ENCODE data around the gene SH2B3.
A peak's percentile ranks its signal among the peaks of the same experiment; 100 is the strongest.
"Not testable (repeated sequence)": the region's sequence is repeated elsewhere in the genome, so short reads cannot be mapped to it uniquely, and the experiment has no call there.

SH2B3 gene

DNA sequence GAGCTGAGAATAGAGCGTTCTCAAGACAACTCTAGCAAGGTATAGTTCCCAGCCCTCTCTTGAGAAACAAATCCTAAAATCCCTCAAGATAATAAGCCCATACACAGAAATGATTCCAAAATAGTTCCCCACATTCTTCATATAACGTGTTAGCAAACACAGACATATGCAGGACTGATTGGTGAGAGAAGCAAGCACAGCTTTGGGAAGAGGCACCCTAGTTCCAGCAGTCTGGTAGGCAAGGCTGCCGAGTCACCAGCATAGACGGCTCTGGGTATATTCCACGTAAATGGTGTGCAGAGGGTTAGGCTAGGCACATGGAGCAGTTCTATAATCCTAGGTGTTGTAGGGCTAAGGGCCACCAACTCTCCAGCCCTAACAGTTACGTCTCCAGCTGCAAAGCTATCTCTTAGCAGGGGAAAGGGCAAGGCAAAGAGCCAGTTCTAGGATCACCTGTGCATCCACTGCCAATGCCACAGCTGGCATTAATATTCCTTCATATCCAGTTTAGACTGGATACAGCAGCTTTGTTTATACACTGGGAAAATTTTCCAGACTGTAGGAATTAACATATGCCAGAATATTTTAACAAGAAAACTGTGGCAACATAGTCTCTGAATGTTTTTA is 52.9 kb downstream of the SH2B3 start:
- DNase-seq (ENCODE audit: low read depth) = no peak
- TF ChIP-seq, protein P1, sequence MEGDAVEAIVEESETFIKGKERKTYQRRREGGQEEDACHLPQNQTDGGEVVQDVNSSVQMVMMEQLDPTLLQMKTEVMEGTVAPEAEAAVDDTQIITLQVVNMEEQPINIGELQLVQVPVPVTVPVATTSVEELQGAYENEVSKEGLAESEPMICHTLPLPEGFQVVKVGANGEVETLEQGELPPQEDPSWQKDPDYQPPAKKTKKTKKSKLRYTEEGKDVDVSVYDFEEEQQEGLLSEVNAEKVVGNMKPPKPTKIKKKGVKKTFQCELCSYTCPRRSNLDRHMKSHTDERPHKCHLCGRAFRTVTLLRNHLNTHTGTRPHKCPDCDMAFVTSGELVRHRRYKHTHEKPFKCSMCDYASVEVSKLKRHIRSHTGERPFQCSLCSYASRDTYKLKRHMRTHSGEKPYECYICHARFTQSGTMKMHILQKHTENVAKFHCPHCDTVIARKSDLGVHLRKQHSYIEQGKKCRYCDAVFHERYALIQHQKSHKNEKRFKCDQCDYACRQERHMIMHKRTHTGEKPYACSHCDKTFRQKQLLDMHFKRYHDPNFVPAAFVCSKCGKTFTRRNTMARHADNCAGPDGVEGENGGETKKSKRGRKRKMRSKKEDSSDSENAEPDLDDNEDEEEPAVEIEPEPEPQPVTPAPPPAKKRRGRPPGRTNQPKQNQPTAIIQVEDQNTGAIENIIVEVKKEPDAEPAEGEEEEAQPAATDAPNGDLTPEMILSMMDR (IDR thresholded peaks at IDR 0.05; ENCODE audit: control insufficient read depth, insufficient read depth, low read depth, low read length, missing control alignments) = no peak
- H3K4me3 ChIP-seq (ENCODE audit: control insufficient read depth, low read depth, low read length) = no peak overlapping the region

DNA sequence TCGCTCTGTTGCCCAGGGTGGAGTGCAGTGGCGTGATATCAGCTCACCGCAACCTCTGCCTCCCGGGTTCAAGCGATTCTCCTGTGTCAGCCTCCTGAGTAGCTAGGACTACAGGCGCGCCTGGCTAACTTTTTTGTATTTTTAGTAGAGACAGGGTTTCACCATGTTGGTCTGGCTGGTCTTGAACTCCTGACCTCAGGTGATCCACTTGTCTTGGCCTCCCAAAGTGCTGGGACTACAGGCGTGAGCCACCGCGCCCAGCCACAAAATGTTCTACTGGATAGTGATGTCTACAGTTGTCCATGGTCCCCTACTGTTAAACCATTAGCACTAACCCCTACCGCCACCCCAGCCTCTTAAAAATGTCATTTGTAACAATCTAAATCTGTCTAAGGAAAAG is 54.4 kb downstream of the SH2B3 start:
- not testable (repeated sequence) for H3K4me3 ChIP-seq (ENCODE audit: control insufficient read depth, low read depth, low read length); DNase-seq (ENCODE audit: low read depth)

DNA sequence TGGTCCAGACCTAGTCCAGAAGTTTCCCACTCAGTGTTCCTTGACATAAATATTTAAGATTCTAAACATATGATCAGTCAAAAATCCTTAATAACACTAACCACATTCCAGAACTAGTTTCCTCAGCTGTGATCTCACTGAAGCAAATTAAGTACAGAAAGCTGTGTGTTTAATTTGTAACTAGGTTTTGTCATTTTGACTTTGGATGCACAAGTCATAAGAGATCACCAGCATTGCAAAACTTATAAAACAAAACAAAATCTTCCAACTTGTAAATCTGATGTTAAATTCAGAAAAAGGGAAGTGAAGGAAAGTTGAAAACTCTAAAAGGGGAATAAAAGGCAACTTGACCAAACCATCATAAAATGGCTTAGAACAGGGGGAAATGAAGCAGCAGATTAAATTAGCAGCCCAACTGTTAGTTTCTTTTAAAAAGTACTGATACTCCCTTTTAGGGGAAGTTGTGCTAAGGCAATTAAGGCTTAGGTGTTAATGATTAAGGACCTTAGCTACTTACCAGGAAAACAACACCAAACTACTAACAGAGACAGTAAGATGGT is 56.6 kb downstream of the SH2B3 start:
- peak; percentile 83 for DNase-seq (ENCODE audit: low read depth)
- H3K4me3 ChIP-seq (ENCODE audit: control insufficient read depth, low read depth, low read length) = no peak overlapping the region
- TF ChIP-seq, protein P1 (IDR thresholded peaks at IDR 0.05; ENCODE audit: control insufficient read depth, insufficient read depth, low read depth, low read length, missing control alignments) = no peak

DNA sequence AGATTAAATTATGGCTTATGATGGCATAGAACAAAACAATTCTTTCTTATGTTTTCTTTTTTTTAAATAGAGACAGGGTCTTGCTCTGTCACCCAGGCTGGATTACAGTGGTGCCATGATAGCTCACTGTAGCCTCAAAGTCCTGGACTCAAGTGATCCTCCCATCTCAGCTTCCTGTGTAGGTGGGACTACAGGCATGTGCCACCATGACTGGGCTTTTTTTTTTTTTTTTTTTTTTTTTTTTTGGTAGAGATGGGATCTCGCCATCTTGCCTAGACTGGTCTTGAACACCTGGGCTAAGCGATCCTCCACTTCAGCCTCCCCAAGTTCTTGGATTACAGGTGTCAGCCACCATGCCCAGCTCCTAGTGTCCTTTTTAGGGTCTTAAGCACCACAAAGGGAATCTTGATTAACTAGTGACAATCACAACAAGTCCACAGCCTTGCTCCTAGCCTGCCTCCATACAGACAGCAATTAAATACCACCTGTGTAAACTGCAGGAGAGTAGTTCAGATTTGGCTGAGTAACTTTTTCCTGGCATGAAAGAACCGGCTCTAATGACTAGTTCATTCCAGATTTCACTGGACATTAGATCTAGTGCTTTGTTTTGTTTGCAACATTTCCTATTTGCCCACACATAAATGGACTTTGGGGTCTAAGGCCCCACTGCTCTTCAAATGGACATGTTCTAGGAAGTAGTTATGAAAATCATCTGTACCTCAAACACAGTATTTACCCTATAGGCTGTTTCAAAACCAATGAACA is 61.6 kb downstream of the SH2B3 start:
- TF ChIP-seq, protein P1 (IDR thresholded peaks at IDR 0.05; ENCODE audit: control insufficient read depth, insufficient read depth, low read depth, low read length, missing control alignments) = no peak
- DNase-seq (ENCODE audit: low read depth) = peak; percentile 24

DNA sequence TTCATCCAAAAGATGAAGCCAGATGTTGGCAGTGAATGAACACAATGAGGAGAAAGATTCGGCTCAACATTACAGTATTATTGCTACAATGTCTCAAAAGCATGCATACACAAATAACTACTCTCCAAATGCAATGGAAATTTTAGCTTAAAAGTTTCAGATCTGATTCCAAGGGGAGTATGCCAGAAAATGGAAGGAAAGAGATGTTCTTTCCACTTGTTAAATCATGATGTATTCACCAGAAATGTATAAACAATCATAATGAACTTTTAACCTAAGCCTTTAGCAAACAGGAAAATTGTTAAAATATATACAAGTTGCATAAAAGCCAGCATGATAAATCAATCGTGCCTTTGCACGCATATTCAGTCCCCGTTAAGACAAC is 62.1 kb downstream of the SH2B3 start:
- no peak overlapping the region for H3K4me3 ChIP-seq (ENCODE audit: control insufficient read depth, low read depth, low read length)
- TF ChIP-seq, protein P1 (IDR thresholded peaks at IDR 0.05; ENCODE audit: control insufficient read depth, insufficient read depth, low read depth, low read length, missing control alignments) = no peak
- DNase-seq (ENCODE audit: low read depth) = peak; percentile 24

More for the DNA sequence above, 61.6 kb downstream of the SH2B3 start:
- no peak overlapping the region for H3K4me3 ChIP-seq (ENCODE audit: control insufficient read depth, low read depth, low read length)

DNA sequence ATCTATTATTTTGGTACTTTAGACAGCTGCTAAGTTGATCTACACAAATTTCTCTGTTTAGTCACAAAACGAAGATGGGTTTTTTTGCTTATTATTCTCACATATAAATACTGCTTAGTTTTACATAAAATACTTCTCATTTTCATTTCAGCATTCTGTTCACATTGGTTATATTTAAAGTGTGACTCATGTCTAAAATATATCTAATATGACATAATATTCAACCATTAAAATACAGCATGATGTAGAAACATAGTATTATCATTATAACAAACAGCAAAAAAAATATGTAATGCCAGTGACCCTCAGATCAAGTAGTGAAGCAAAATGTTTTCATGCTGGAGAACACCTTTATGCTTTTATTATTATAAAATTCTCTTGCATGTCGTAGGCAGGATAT is 63.7 kb downstream of the SH2B3 start:
- TF ChIP-seq, protein P1 (IDR thresholded peaks at IDR 0.05; ENCODE audit: control insufficient read depth, insufficient read depth, low read depth, low read length, missing control alignments) = no peak
- no peak for DNase-seq (ENCODE audit: low read depth)
- no peak overlapping the region for H3K4me3 ChIP-seq (ENCODE audit: control insufficient read depth, low read depth, low read length)

DNA sequence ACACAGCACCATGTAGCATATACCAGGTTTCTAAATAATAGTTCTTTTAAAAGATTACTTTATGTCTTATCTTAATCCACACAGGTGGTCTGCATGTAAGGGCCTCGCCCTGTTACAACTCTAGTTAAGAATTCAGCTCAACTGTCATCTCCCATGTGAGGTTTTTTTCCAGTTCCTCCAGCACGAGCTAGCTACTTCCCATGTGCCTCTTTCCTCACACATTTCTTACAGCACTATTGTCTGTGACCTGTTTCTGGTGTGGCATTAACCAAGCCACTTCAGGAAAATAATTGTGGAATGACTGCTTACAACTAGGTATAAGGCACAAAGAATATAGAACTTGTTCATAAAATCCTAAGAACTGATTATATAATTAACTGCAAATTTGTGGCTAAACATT is 65.5 kb downstream of the SH2B3 start:
- TF ChIP-seq, protein P1 (IDR thresholded peaks at IDR 0.05; ENCODE audit: control insufficient read depth, insufficient read depth, low read depth, low read length, missing control alignments) = no peak
- no peak for DNase-seq (ENCODE audit: low read depth)
- no peak overlapping the region for H3K4me3 ChIP-seq (ENCODE audit: control insufficient read depth, low read depth, low read length)

Measured in AG09309 (cell line).